Stimulated activated CD4-positive, alpha-beta T cell treated with anti-CD3 and anti-CD28 coated beads, TNF-alpha, amount 100 ng/mL, for 1 hour (primary cell): Measurements from ENCODE around the gene PPP2CA.
A peak's percentile ranks its signal among the peaks of the same experiment; 100 is the strongest.
"Not testable (repeated sequence)": the region's sequence is repeated elsewhere in the genome, so short reads cannot be mapped to it uniquely, and the experiment has no call there.

Experiments
- DNase-seq, 3 donors: peaks; one replicate each; pipeline ENCODE4 v3.0.0-alpha.2; 2020; ENCODE audit warnings: low read depth in 3 of 3, low spot score in 1 of 3

The PPP2CA gene

DNA sequence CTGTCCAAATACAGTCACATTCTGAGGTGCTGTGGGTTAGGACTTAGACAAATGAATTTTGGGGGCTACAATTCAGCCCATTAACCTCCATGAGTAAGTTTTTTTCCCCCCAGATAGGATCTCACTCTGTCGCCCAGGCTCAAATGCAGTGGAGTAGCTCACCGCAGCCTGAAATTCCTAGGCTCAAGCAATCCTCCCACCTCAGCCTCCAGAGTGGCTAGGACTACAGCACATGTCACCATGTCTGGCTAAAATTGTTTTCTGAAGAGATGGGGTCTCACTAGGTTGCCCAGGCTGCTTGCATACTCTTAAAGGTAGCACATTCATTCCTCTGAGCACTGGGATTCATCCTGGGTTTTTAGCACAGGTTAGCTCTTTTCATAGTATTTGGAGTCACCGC, 22.2 kb downstream of the PPP2CA start:
- DNase-seq: no peak

GRCh38 chr5:134195666-134196065, 30.2 kb downstream of the PPP2CA start:
- no peak for DNase-seq

- DNase-seq: no peak
Observed at GRCh38 chr5:134189031-134189430, 36.8 kb downstream of the PPP2CA start.

DNA sequence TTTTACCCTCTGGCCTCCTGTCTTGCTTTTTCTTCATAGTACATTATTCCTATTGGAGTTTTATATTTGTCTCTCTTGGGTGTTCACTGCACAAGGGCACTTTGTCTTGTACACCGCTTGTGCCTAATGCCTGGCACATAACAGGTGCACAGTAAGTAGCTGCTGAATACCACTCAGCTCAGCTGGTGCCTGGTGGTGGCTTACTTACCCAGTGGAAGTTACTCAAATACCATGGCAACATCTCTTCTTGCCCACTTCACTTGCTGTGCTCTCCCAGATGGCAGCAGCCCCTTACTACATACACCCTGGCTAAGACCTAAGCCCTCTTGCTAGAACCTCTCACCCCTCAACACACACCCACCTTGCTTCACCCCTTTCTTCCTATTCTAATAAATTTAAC, 37.8 kb downstream of the PPP2CA start:
- DNase-seq: no peak

GRCh38 chr5:134184155-134185135, 41.4 kb downstream of the PPP2CA start:
- DNase-seq: peak; percentile 43 to 57 (median 53)

DNA sequence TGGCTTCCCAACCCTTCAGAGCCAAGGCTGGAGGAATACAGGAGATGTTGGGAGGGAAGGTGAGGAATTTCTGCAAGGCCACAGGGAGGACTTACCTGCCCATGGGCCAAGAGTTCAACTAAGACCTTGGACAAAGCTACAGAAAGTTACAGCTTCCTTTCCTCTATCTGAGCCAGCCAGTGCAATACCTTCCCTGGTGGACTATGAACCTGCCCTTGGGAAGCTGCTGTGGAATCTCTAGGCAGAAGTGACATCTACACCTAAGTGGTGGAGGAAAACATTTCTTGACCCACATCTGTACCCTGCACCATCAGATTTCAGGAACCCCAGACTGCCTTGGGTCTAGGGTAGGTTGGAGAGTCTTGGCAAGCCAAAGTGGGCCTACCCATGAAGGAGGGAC, 42.4 kb downstream of the PPP2CA start:
- no peak for DNase-seq

GRCh38 chr5:134178096-134178419, 47.8 kb downstream of the PPP2CA start:
- DNase-seq: no peak

DNA sequence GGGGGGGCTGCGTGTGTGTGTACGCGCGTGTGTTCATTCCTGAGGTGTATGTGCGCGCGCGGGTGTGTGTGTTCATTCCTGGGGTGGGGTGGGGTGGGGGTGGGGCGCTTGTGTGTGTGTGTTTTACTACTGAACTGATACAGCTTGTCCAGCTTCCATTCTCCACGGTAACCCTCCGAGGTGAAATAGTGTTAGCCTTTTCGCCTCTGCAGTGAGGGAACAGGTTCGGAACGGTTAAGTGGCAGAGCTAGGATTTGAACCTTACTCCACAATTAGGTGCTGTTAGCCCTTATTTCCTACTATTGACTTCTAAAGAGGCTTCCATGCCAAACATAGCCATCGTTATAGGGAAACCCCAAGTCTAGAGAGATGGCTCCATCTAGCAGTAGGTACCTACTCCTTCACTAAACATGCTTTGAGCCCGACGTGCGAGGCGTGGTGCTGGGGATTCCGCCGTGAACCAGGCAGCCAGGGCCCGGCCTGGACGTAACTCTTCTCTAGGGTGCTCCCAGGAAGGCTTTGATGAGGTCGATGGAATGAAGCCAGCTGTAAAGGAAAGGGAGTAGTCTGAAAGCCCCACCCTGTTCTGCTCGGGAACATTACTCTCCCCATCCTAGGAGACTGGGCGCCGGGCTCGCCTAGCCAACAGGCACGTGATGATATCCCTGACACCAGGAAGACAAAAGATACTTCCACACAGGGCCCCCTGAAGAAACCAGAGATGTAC, 48.3 kb downstream of the PPP2CA start:
- no peak for DNase-seq

- DNase-seq: peak; percentile 69 to 79 (median 78)
Observed at GRCh38 chr5:134176511-134177368, 49.1 kb downstream of the PPP2CA start, which contains the start of gene SKP1. SKP1 (minus strand) TSS chr5:134176950; CDS start chr5:134174022, 2,928 bp downstream.

- DNase-seq: peak in 1 of 3 donors; percentile 8
Observed at GRCh38 chr5:134175921-134176510, 49.9 kb downstream of the PPP2CA start.

- no peak for DNase-seq
Observed at GRCh38 chr5:134174841-134175839, 50.7 kb downstream of the PPP2CA start.

DNA sequence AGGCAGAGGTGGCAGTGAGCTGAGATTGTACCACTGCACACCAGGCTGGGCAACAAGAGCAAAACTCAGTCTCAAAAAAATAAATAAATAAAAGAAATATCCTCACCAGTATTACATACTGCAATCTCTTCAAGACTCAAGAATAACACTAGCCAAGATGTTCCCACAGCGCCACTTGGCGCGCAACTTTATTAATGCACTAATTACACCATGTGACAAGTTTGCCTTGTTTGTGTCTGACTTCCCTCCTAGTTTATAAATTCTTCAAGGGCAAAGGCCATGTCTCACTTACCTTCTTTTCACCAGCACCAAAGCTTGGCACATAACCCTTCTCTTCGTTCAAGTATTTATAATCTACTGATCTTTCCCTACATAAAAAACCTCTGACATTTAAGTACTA, 53.9 kb downstream of the PPP2CA start:
- DNase-seq: no peak

DNA sequence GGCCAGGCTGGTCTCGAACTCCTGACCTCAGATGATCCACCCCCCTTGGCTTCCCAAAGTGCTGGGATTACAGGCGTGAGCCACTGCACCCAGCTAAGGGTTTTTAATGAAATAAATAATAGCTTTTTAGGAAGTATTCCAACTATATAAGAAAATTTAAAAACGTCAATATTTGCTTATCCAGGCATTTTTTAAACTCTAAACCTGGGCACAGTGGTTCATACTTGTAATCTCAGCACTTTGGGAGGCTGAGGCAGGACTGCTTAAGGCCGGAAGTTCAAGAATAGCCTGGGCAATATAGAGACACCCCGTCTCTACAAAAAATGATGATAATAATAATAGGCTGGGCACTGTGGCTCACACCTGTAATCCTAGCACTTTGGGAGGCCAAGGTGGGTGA, 63.3 kb downstream of the PPP2CA start:
- DNase-seq: no peak

GRCh38 chr5:134161513-134162395, 64.1 kb downstream of the PPP2CA start:
- no peak for DNase-seq

DNA sequence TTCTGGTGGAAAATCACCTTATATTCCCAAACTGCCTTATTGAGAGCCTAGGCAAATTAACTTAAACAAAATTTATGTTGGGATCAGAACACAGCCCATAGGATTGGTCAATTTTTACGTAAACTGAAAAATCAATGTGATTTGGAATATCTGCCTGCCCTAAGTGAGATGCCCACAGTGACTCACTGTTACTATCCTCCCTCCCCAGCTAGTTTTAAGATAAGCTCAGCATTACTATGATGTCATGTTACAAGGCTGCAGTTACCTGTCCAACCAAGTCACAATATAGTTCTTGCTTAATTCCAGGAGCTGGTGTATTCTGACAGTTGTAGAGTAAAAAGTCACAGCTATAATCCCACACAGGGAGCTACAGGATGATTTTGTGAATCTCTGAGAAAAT, 72.2 kb downstream of the PPP2CA start:
- DNase-seq: no peak

DNA sequence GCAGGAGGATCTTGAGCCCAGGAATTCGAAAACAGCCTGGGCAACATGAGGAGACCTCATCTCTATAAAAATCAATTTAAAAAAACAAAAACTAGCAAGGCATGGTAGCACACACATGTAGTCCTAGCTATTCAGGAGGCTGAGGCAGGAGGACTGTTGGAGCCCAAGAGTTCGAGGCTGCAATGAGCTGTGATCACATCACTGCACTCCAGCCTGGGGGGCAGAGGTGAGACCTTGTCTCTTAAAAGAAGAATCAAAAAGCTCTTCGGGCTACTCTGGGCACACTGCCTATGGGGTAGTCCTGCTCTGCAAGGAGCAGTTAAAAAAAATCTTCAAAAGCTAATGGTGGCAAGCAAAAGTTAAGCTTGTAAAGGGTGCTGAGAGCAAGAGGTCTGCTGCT, 72.6 kb downstream of the PPP2CA start:
- no peak for DNase-seq

DNA sequence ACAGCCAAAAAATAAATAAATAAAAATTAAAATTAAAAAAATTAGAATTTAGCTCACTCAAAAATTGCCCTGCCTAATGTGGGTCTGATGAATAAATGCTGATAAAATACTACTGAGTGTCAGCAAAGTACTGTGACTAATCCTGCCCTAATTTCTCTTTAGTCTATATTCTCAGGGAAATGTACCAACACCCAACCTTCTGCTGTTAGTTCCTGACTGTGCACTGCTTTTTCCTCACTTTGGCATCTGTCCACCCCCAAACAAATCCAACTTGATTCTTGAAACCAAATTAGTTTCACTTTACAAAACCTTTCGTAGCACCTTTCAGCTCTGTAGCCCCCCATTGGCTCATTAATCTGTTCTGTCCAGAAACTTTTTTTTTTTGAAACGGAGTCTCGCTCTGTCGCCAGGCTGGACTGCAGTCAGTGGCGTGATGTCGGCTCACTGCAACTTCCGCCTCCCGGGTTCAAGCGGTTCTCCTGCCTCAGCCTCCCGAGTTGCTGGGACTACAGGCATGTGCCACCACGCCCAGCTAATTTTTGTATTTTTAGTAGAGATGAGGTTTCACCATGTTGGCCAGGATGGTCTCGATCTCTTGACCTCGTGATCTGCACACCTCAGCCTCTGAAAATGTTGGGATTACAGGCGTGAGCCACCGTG, 73.6 kb downstream of the PPP2CA start:
- not testable (repeated sequence) for DNase-seq

- DNase-seq: no peak
Observed at GRCh38 chr5:134151723-134152122, 74.2 kb downstream of the PPP2CA start.
